Measurements from ENCODE around the gene MORC3.
"Not testable (repeated sequence)": the region's sequence is repeated elsewhere in the genome, so short reads cannot be mapped to it uniquely, and the experiment has no call there.

The MORC3 gene

GRCh38 chr21:36397606-36398005, 77.6 kb downstream of the MORC3 start:
- Histone ChIP-seq H3K4ac (ENCODE audit: low read depth in 1 of 2, low read length in 2 of 2) (no peak overlapping the region), H3K9me3 (ENCODE audit: control insufficient read depth, low read length) (no peaks in the 10 kb centered on the region), H2AK5ac (ENCODE audit: low read length, severe bottlenecking) (no peak overlapping the region), H3K27me3 (ENCODE audit: control insufficient read depth in 1 of 2, insufficient read depth in 1 of 2, low read length in 2 of 2) (no peaks in the 10 kb centered on the region), H3K14ac (ENCODE audit: low read length in 2 of 2) (no peak overlapping the region), H3K9ac (ENCODE audit: low read length) (no peak overlapping the region), H2AFZ (ENCODE audit: low read depth, low read length) (no peak overlapping the region), H2BK120ac (ENCODE audit: low read depth, low read length) (no peak overlapping the region), H4K8ac (ENCODE audit: low read length) (no peak overlapping the region), H3K18ac (ENCODE audit: low read depth in 1 of 2, low read length in 2 of 2) (no peak overlapping the region), H2BK12ac (ENCODE audit: low read length in 2 of 2) (no peak overlapping the region), H3K36me3 (ENCODE audit: control insufficient read depth in 1 of 2, insufficient read depth in 2 of 2, low read depth in 1 of 2, low read length in 2 of 2) (peaks cover 15 to 23% of the 10 kb centered on the region in 2 experiments), H2BK5ac (ENCODE audit: low read depth, low read length, poor library complexity, severe bottlenecking) (no peak overlapping the region), H3K23ac (ENCODE audit: low read length in 2 of 2) (no peak overlapping the region), H3K4me1 (ENCODE audit: control insufficient read depth, insufficient read depth, low read depth, low read length) (peaks cover 2% of the 10 kb centered on the region), H3K4me3 (ENCODE audit: insufficient read depth in 1 of 2, low read depth in 1 of 2, low read length in 2 of 2) (no peak overlapping the region), H3K4me2 (ENCODE audit: low read length, poor library complexity, severe bottlenecking) (no peak overlapping the region), H3K79me1 (replicated peaks; ENCODE audit: low read length, poor library complexity, severe bottlenecking) (peaks cover 4% of the 10 kb centered on the region), H4K91ac (ENCODE audit: low read length) (no peak overlapping the region), H3K27ac (ENCODE audit: low read length, poor library complexity, severe bottlenecking) (no peak overlapping the region), H2BK15ac (ENCODE audit: low read depth, poor library complexity, severe bottlenecking) (no peak overlapping the region)
- no peak for DNase-seq
- WGBS = 97% methylated on average over 5 of the region's 5 CpGs

- not testable (repeated sequence) for H3K4me2 ChIP-seq (ENCODE audit: low read length, poor library complexity, severe bottlenecking); H3K9ac ChIP-seq (ENCODE audit: low read length); H4K91ac ChIP-seq (ENCODE audit: low read length); H3K27ac ChIP-seq (ENCODE audit: low read length, poor library complexity, severe bottlenecking); H3K27me3 ChIP-seq (ENCODE audit: control insufficient read depth in 1 of 2, insufficient read depth in 1 of 2, low read length in 2 of 2); H2AK5ac ChIP-seq (ENCODE audit: low read length, severe bottlenecking); H3K4me1 ChIP-seq (ENCODE audit: control insufficient read depth, insufficient read depth, low read depth, low read length); H2BK15ac ChIP-seq (ENCODE audit: low read depth, poor library complexity, severe bottlenecking); H4K8ac ChIP-seq (ENCODE audit: low read length); H2BK5ac ChIP-seq (ENCODE audit: low read depth, low read length, poor library complexity, severe bottlenecking); H2BK120ac ChIP-seq (ENCODE audit: low read depth, low read length); H3K4me3 ChIP-seq (ENCODE audit: insufficient read depth in 1 of 2, low read depth in 1 of 2, low read length in 2 of 2); H3K9me3 ChIP-seq (ENCODE audit: control insufficient read depth, low read length); H2AFZ ChIP-seq (ENCODE audit: low read depth, low read length); H3K4ac ChIP-seq (ENCODE audit: low read depth in 1 of 2, low read length in 2 of 2); H3K18ac ChIP-seq (ENCODE audit: low read depth in 1 of 2, low read length in 2 of 2); H3K23ac ChIP-seq (ENCODE audit: low read length in 2 of 2); H3K14ac ChIP-seq (ENCODE audit: low read length in 2 of 2); DNase-seq; H2BK12ac ChIP-seq (ENCODE audit: low read length in 2 of 2); H3K79me1 ChIP-seq (replicated peaks; ENCODE audit: low read length, poor library complexity, severe bottlenecking)
- peaks cover 16 to 31% of the 10 kb centered on the region in 2 experiments for H3K36me3 ChIP-seq (ENCODE audit: control insufficient read depth in 1 of 2, insufficient read depth in 2 of 2, low read depth in 1 of 2, low read length in 2 of 2)
- WGBS = 97% methylated on average over 9 of the region's 9 CpGs
These were observed 79.7 kb downstream of the MORC3 start for GRCh38 chr21:36399736-36400135.

- Histone ChIP-seq H3K79me1 (replicated peaks; ENCODE audit: low read length, poor library complexity, severe bottlenecking) (peaks cover 4% of the 10 kb centered on the region), H3K4me3 (ENCODE audit: insufficient read depth in 1 of 2, low read depth in 1 of 2, low read length in 2 of 2) (no peak overlapping the region), H2BK12ac (ENCODE audit: low read length in 2 of 2) (no peak overlapping the region), H4K8ac (ENCODE audit: low read length) (no peak overlapping the region), H2BK15ac (ENCODE audit: low read depth, poor library complexity, severe bottlenecking) (no peak overlapping the region), H3K4me1 (ENCODE audit: control insufficient read depth, insufficient read depth, low read depth, low read length) (peaks cover 2% of the 10 kb centered on the region), H2AFZ (ENCODE audit: low read depth, low read length) (no peak overlapping the region), H3K14ac (ENCODE audit: low read length in 2 of 2) (no peak overlapping the region), H3K4ac (ENCODE audit: low read depth in 1 of 2, low read length in 2 of 2) (no peak overlapping the region), H3K36me3 (ENCODE audit: control insufficient read depth in 1 of 2, insufficient read depth in 2 of 2, low read depth in 1 of 2, low read length in 2 of 2) (peaks cover 19 to 25% of the 10 kb centered on the region in 2 experiments), H2AK5ac (ENCODE audit: low read length, severe bottlenecking) (no peak overlapping the region), H4K91ac (ENCODE audit: low read length) (no peak overlapping the region), H2BK120ac (ENCODE audit: low read depth, low read length) (no peak overlapping the region), H2BK5ac (ENCODE audit: low read depth, low read length, poor library complexity, severe bottlenecking) (no peak overlapping the region), H3K9ac (ENCODE audit: low read length) (no peak overlapping the region), H3K27ac (ENCODE audit: low read length, poor library complexity, severe bottlenecking) (no peak overlapping the region), H3K23ac (ENCODE audit: low read length in 2 of 2) (no peak overlapping the region), H3K9me3 (ENCODE audit: control insufficient read depth, low read length) (no peaks in the 10 kb centered on the region), H3K4me2 (ENCODE audit: low read length, poor library complexity, severe bottlenecking) (no peak overlapping the region), H3K18ac (ENCODE audit: low read depth in 1 of 2, low read length in 2 of 2) (no peak overlapping the region), H3K27me3 (ENCODE audit: control insufficient read depth in 1 of 2, insufficient read depth in 1 of 2, low read length in 2 of 2) (no peaks in the 10 kb centered on the region)
- 97% methylated on average over 8 of the region's 8 CpGs for WGBS
- no peak for DNase-seq
These were observed 80.7 kb downstream of the MORC3 start for GRCh38 chr21:36400719-36401118.

GRCh38 chr21:36402339-36402738, 82.3 kb downstream of the MORC3 start:
- Histone ChIP-seq H2AFZ (ENCODE audit: low read depth, low read length) (no peak overlapping the region), H3K4me1 (ENCODE audit: control insufficient read depth, insufficient read depth, low read depth, low read length) (peaks cover 2% of the 10 kb centered on the region), H2AK5ac (ENCODE audit: low read length, severe bottlenecking) (no peak overlapping the region), H3K27me3 (ENCODE audit: control insufficient read depth in 1 of 2, insufficient read depth in 1 of 2, low read length in 2 of 2) (no peaks in the 10 kb centered on the region), H2BK5ac (ENCODE audit: low read depth, low read length, poor library complexity, severe bottlenecking) (no peak overlapping the region), H3K18ac (ENCODE audit: low read depth in 1 of 2, low read length in 2 of 2) (no peak overlapping the region), H3K4ac (ENCODE audit: low read depth in 1 of 2, low read length in 2 of 2) (no peak overlapping the region), H4K91ac (ENCODE audit: low read length) (no peak overlapping the region), H3K9ac (ENCODE audit: low read length) (no peak overlapping the region), H2BK15ac (ENCODE audit: low read depth, poor library complexity, severe bottlenecking) (no peak overlapping the region), H3K79me1 (replicated peaks; ENCODE audit: low read length, poor library complexity, severe bottlenecking) (peaks cover 2% of the 10 kb centered on the region), H4K8ac (ENCODE audit: low read length) (no peak overlapping the region), H3K9me3 (ENCODE audit: control insufficient read depth, low read length) (no peaks in the 10 kb centered on the region), H3K27ac (ENCODE audit: low read length, poor library complexity, severe bottlenecking) (no peak overlapping the region), H3K4me3 (ENCODE audit: insufficient read depth in 1 of 2, low read depth in 1 of 2, low read length in 2 of 2) (no peak overlapping the region), H3K4me2 (ENCODE audit: low read length, poor library complexity, severe bottlenecking) (no peak overlapping the region), H2BK120ac (ENCODE audit: low read depth, low read length) (no peak overlapping the region), H2BK12ac (ENCODE audit: low read length in 2 of 2) (no peak overlapping the region), H3K23ac (ENCODE audit: low read length in 2 of 2) (no peak overlapping the region), H3K14ac (ENCODE audit: low read length in 2 of 2) (no peak overlapping the region), H3K36me3 (ENCODE audit: control insufficient read depth in 1 of 2, insufficient read depth in 2 of 2, low read depth in 1 of 2, low read length in 2 of 2) (peaks cover 16 to 25% of the 10 kb centered on the region in 2 experiments)
- WGBS = no CpG with 5 or more reads among the region's 1 CpG
- DNase-seq = no peak

Data from mesenchymal stem cell (in vitro differentiated cells and primary cell).